Memory B cell (primary cell): Measurements from ENCODE around the gene EIF4G3.

Experiments
- ATAC-seq: fragments of 150-1000 bp; cut with Tn5 transposase; 2 replicates; pipeline ENCODE4 v1.10.0; 2021; ENCODE audit warnings: low read depth, mild to moderate bottlenecking, moderate library complexity
- DNase-seq, 2 donors: peaks; one replicate each; pipeline ENCODE4 v3.0.0; 2022; ENCODE audit warnings: low spot score in 2 of 2
- H3K27ac Mint-ChIP-seq: one replicate; pipeline ENCODE4 v1.8.0; 2022; ENCODE audit warnings: mild to moderate bottlenecking, moderate library complexity, mixed read lengths
- H3K27me3 Mint-ChIP-seq: one replicate; pipeline ENCODE4 v1.8.0; 2022; ENCODE audit warnings: mixed read lengths
- H3K36me3 Mint-ChIP-seq: one replicate; pipeline ENCODE4 v1.8.0; 2022; ENCODE audit warnings: mild to moderate bottlenecking, mixed read lengths
- H3K4me1 Mint-ChIP-seq: one replicate; pipeline ENCODE4 v1.8.0; 2022; ENCODE audit warnings: mixed read lengths
- H3K4me3 Mint-ChIP-seq: one replicate; pipeline ENCODE4 v1.8.0; 2022; ENCODE audit warnings: mild to moderate bottlenecking, moderate library complexity, mixed read lengths
- H3K9me3 Mint-ChIP-seq: one replicate; pipeline ENCODE4 v1.8.0; 2022; ENCODE audit warnings: mixed read lengths

Gene EIF4G3

DNA sequence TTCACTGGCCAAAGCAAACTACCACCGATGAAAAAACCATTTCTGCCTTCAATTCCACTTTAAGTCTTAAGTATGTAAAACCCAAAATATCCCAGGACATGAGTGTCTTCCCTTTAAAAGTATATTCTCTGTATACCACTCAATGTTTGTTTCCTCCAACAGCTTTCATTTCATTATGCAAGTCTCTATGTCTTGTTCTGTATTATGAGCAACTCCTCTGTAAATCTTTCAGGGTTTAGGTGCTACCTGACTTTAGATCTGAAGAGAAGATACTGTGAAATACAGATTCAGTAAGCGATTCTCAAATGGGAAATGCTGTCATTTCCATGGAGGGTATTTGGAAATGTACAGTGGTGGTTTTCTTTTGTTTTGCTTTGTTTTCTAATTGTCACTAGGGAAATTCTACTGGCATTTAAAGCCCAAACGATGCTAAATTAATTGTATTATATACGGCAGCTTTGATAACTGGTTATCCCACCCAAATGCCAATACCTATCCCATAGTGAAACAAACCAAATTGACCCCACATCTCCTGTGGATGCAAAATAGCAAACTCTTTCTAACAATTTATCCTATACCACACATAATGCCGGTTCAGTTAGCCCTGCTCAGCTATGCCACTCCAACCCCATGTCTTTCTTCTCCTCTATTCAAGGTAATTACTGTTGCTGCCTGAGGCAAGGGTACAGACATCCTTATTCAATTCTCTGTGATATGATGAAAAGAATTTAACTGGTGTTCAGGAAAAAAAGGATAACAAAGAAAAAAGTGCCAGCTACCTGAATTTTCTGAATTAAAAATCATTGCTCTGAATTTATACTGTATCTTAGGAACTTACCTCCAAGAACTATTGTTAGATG lies 182.8 kb downstream of the EIF4G3 start:
- Mint-ChIP-seq H3K9me3 (no peaks in the 10 kb centered on the region), H3K36me3 (peaks cover 7% of the 10 kb centered on the region), H3K27ac (no peak overlapping the region), H3K4me1 (peaks cover 6% of the 10 kb centered on the region), H3K27me3 (no peaks in the 10 kb centered on the region), H3K4me3 (no peak overlapping the region)
- ATAC-seq (no peak), DNase-seq (no peak)

DNA sequence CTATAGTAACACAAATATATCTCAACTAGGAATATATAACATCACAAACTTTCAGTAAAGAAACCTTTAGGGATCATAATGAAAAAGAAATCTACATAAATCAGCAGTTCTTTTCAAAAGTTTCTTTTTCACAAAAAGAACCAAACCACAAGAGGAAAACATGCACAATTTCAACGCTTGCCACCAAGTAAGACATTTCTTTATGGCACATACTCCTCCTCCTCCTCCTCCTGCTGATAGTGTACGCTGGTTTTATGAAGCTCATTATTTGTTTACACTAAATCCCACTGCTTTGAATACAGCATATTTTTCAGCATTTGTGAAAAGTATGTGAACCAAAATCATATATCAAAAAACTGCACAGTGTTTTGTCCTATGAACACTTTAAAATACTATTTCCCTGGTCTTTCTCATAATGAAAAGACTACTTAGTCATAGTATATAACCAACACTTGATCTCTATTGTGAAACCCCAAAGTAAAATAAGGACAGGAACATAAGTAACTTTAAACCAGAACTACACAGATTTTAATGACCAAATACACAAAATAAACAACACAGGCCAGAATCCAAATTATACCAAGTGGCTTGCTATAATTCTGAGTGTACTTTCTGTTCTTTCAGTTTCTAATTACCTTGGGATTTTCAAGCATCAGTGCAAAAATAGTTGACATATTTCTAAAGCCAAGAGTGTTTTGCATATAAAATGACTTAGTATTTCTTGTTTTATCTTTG lies 184.2 kb downstream of the EIF4G3 start:
- no peaks in the 10 kb centered on the region for H3K27me3 Mint-ChIP-seq
- H3K4me3 Mint-ChIP-seq = no peak overlapping the region
- DNase-seq = no peak
- ATAC-seq = no peak
- H3K4me1 Mint-ChIP-seq = peaks cover 6% of the 10 kb centered on the region
- peaks cover 9% of the 10 kb centered on the region for H3K36me3 Mint-ChIP-seq
- no peaks in the 10 kb centered on the region for H3K9me3 Mint-ChIP-seq
- H3K27ac Mint-ChIP-seq = peak overlapping the region; percentile 42

GRCh38 chr1:20988943-20989342 lies 187.8 kb downstream of the EIF4G3 start:
- Mint-ChIP-seq H3K4me1 (peaks cover 6% of the 10 kb centered on the region), H3K27me3 (no peaks in the 10 kb centered on the region), H3K27ac (no peak overlapping the region), H3K4me3 (no peak overlapping the region), H3K36me3 (peaks cover 10% of the 10 kb centered on the region), H3K9me3 (no peaks in the 10 kb centered on the region)
- DNase-seq = no peak
- ATAC-seq = no peak

DNA sequence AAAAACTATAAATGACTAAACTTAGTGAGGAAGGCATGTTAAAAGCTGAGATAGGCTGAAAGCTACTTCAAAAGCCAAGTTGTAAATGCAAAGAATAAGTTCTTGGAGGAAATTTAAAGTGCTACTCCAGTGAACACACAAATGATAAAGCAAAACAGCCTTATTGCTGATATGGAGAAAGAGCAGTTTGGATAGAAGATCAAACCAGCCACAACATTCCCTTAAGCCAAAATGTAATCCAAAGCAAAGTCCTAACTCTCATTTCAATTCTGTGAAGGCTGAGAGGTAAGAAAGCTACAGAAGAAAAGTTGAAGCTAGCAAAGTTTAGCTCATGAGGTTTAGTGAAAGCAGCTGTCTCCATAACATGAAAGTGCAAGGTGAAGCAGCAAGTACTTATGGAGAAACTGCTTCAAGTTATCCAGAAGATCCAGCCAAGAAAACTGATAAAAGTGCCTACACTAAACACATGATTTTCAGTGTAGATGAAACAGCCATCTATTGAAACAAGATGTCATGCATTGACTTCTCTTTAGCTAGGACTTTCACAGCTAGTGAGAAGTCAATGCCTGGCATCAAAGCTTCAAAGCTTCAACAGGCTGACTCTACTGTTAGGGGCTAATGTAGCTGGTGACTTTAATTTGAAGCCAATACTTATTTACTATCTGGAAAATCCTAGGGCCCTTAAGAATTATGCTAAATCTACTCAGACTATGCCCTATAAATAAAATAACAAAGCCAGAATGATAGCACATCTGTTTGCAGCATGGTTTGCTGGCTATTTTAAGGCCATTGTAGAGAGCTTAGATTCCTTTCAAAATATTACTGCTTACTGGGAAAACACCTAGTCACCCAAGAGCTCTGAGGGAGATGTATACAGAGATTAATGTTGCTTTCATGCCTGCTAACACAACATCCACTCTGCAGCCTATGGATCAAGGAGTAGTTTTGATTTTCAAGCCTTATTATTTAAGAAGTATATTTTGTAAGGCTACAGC lies 188.6 kb downstream of the EIF4G3 start:
- DNase-seq (no peak), ATAC-seq (no peak)
- Mint-ChIP-seq H3K4me1 (peaks cover 4% of the 10 kb centered on the region), H3K27me3 (no peaks in the 10 kb centered on the region), H3K27ac (no peak overlapping the region), H3K4me3 (no peak overlapping the region), H3K9me3 (no peaks in the 10 kb centered on the region), H3K36me3 (peaks cover 10% of the 10 kb centered on the region)

GRCh38 chr1:20983297-20983889 lies 193.3 kb downstream of the EIF4G3 start:
- H3K27me3 Mint-ChIP-seq = no peaks in the 10 kb centered on the region
- peak overlapping the region; percentile 65 for H3K27ac Mint-ChIP-seq
- DNase-seq = no peak

DNA sequence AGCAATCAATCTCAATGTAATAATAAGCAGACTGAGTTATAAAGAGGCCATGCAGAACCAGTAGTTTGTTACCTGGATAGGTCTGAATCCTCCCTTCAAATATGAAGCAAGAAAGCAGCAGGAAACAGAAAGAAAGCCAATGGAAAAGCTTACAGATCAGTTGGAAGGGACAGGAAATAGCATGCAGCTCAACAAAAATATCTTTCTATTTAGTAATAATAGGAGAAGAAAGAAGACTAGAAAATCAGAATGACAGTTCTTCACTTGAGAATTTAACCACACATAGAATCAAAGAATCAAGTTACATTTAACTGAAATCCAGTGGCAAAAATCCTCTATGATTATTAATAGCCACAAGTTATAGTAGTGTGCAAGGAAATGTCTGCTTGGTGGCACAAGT lies 194.4 kb downstream of the EIF4G3 start:
- H3K9me3 Mint-ChIP-seq = no peaks in the 10 kb centered on the region
- H3K27ac Mint-ChIP-seq = peak overlapping the region; percentile 69
- no peak overlapping the region for H3K4me3 Mint-ChIP-seq
- peaks cover 13% of the 10 kb centered on the region for H3K36me3 Mint-ChIP-seq
- ATAC-seq = no peak
- peaks cover 4% of the 10 kb centered on the region for H3K4me1 Mint-ChIP-seq
- H3K27me3 Mint-ChIP-seq = no peaks in the 10 kb centered on the region
- DNase-seq = no peak

More at GRCh38 chr1:20983297-20983889, 193.3 kb downstream of the EIF4G3 start:
- H3K9me3 Mint-ChIP-seq = no peaks in the 10 kb centered on the region
- H3K36me3 Mint-ChIP-seq = peaks cover 15% of the 10 kb centered on the region
- no peak for ATAC-seq
- H3K4me3 Mint-ChIP-seq = no peak overlapping the region
- H3K4me1 Mint-ChIP-seq = peaks cover 4% of the 10 kb centered on the region

- no peaks in the 10 kb centered on the region for H3K9me3 Mint-ChIP-seq
- DNase-seq (no peak), ATAC-seq (no peak)
- H3K27ac Mint-ChIP-seq = peak overlapping the region; percentile 69
- peaks cover 13% of the 10 kb centered on the region for H3K36me3 Mint-ChIP-seq
- no peaks in the 10 kb centered on the region for H3K27me3 Mint-ChIP-seq
- no peak overlapping the region for H3K4me3 Mint-ChIP-seq
- H3K4me1 Mint-ChIP-seq = peaks cover 4% of the 10 kb centered on the region
Observed at GRCh38 chr1:20981915-20982314, 194.8 kb downstream of the EIF4G3 start.

DNA sequence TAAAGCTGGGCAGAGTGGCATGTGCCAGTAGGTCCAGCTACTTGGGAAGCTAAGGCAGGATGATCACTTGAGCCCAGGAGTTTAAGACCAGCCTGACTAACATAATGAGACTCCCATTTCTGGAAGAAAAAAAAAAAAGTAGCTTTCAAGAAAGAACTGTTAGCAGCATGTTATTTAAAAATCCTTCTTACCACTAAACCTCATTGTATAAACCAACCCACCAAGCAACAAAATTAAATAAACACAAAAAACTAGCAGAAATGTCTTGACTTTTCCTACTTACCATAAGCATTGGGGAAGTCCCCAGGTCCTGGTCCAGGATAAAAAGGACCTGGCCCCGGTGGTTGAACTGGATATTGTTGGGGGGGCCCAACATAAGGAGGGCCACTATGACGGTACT lies 196.6 kb downstream of the EIF4G3 start:
- no peak for ATAC-seq
- DNase-seq = no peak
- H3K4me3 Mint-ChIP-seq = no peak overlapping the region
- H3K9me3 Mint-ChIP-seq = no peaks in the 10 kb centered on the region
- H3K36me3 Mint-ChIP-seq = peaks cover 11% of the 10 kb centered on the region
- H3K27ac Mint-ChIP-seq = no peak overlapping the region
- no peaks in the 10 kb centered on the region for H3K27me3 Mint-ChIP-seq
- H3K4me1 Mint-ChIP-seq = peaks cover 4% of the 10 kb centered on the region

- Mint-ChIP-seq H3K36me3 (peaks cover 15% of the 10 kb centered on the region), H3K4me3 (no peak overlapping the region), H3K27me3 (no peaks in the 10 kb centered on the region), H3K9me3 (no peaks in the 10 kb centered on the region), H3K4me1 (peaks cover 4% of the 10 kb centered on the region), H3K27ac (no peak overlapping the region)
- ATAC-seq = no peak
- no peak for DNase-seq
Observed at GRCh38 chr1:20978413-20978812, 198.3 kb downstream of the EIF4G3 start.

- H3K27me3 Mint-ChIP-seq = no peaks in the 10 kb centered on the region
- DNase-seq = no peak
- no peaks in the 10 kb centered on the region for H3K4me1 Mint-ChIP-seq
- no peak for ATAC-seq
- no peak overlapping the region for H3K4me3 Mint-ChIP-seq
- H3K27ac Mint-ChIP-seq = no peak overlapping the region
- H3K36me3 Mint-ChIP-seq = peaks cover 17% of the 10 kb centered on the region
- no peaks in the 10 kb centered on the region for H3K9me3 Mint-ChIP-seq
Observed at GRCh38 chr1:20975668-20976067, 201.0 kb downstream of the EIF4G3 start.

DNA sequence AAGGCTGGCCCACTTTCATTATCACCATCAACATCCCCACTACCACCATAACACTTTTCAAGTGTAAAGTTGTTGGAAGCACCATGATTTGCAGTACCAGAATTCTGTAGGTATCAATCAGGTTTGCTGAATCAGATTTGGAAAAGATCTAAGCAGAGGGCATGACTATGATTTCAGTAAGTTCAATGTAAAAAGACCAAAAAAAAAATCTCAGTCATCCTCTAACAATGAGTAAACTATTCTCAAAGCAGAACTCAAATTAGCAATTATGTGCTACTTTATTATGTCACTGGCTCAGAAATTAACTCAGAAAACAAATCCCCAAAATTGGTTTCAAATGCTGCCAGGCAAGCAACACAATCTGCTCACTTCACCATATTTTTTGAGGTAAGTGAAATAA lies 201.7 kb downstream of the EIF4G3 start:
- H3K27me3 Mint-ChIP-seq = no peaks in the 10 kb centered on the region
- no peaks in the 10 kb centered on the region for H3K9me3 Mint-ChIP-seq
- H3K27ac Mint-ChIP-seq = no peak overlapping the region
- peaks cover 12% of the 10 kb centered on the region for H3K36me3 Mint-ChIP-seq
- no peak for ATAC-seq
- H3K4me3 Mint-ChIP-seq = no peak overlapping the region
- H3K4me1 Mint-ChIP-seq = no peaks in the 10 kb centered on the region
- no peak for DNase-seq

GRCh38 chr1:20974069-20974468 lies 202.6 kb downstream of the EIF4G3 start:
- ATAC-seq (no peak), DNase-seq (no peak)
- Mint-ChIP-seq H3K4me3 (no peak overlapping the region), H3K4me1 (no peaks in the 10 kb centered on the region), H3K36me3 (peaks cover 9% of the 10 kb centered on the region), H3K9me3 (no peaks in the 10 kb centered on the region), H3K27ac (no peak overlapping the region), H3K27me3 (no peaks in the 10 kb centered on the region)

- ATAC-seq = no peak
- no peaks in the 10 kb centered on the region for H3K27me3 Mint-ChIP-seq
- no peaks in the 10 kb centered on the region for H3K9me3 Mint-ChIP-seq
- peaks cover 9% of the 10 kb centered on the region for H3K36me3 Mint-ChIP-seq
- no peak overlapping the region for H3K4me3 Mint-ChIP-seq
- DNase-seq = no peak
- no peaks in the 10 kb centered on the region for H3K4me1 Mint-ChIP-seq
- H3K27ac Mint-ChIP-seq = peak overlapping the region; percentile 9
Observed at GRCh38 chr1:20972855-20973254, 203.8 kb downstream of the EIF4G3 start.
